A549 (cell line): ENCODE data around the gene CHID1. TPM values are rescaled to one million over a fixed set of nuclear protein-coding genes. Genes with fewer than 3 reads are reported as not detected.

Experiments
- ATAC-seq, 2 experiments: fragments of 200-7000 bp in 1 of 2; fragments of >200 bp in 1 of 2; cut with Nextera tagmentation in 1 of 2; cut with Tn5 transposase in 1 of 2; 3 replicates each; pipeline versions ENCODE4 v1.8.0 to v1.9.1; 2018 to 2020; ENCODE audit warnings: mild to moderate bottlenecking in 1 of 2, moderate library complexity in 1 of 2
- CTCF ChIA-PET: fragments of 300-600 bp; sonication (Branson Sonifier 250); formaldehyde crosslinking; extraction: SDS; loops from one replicate; lab custom pipeline; 2021; ENCODE audit warnings: antibody characterized with exemption, inconsistent platforms; lab: Yijun Ruan, JAX
- POLR2A ChIA-PET: fragments of 350-600 bp; formaldehyde crosslinking; extraction: SDS; loops from one replicate; lab custom pipeline; 2021; ENCODE audit warnings: antibody characterized with exemption, inconsistent platforms; lab: Yijun Ruan, JAX
- DNase-seq, 2 experiments: peaks; one replicate each; pipeline versions ENCODE4 v3.0.0 to v3.0.0-alpha.2; 2011 to 2016; ENCODE audit warnings: low read depth in 1 of 2, low spot score in 1 of 2
- FAIRE-seq: peaks from 2 replicates; lab custom pipeline; 2011; peaks lifted over from hg19 to GRCh38; lab: Jason Lieb, UNC
- H3K27ac ChIP-seq, 2 experiments: fragments of >200 bp; sonication (Bioruptor Twin); formaldehyde crosslinking; 3 replicates each; pipeline ENCODE4 v1.5.1; 2016 to 2017
- H3K4me1 ChIP-seq: fragments of >200 bp; sonication (Bioruptor Twin); formaldehyde crosslinking; 3 replicates; pipeline ENCODE4 v1.6.1; 2016
- H3K4me2 ChIP-seq: fragments of >200 bp; sonication (Bioruptor Twin); formaldehyde crosslinking; 3 replicates; pipeline ENCODE4 v1.6.1; 2016
- H3K4me3 ChIP-seq: fragments of >200 bp; sonication (Bioruptor Twin); formaldehyde crosslinking; 3 replicates; pipeline ENCODE4 v1.5.1; 2016
- H3K9me3 ChIP-seq: fragments of >200 bp; sonication (Bioruptor Twin); formaldehyde crosslinking; 3 replicates; pipeline ENCODE4 v1.6.1; 2016
- ATOH8 ChIP-seq: fragments of 250-450 bp; sonication (Bioruptor Pico); IDR thresholded peaks from 2 replicates; pipeline ENCODE4 v1.5.0; 2020; ENCODE audit warnings: low read depth, mild to moderate bottlenecking, moderate library complexity
- BCL3 ChIP-seq: fragments of >200 bp; sonication (Bioruptor Twin); formaldehyde crosslinking; IDR thresholded peaks from 3 replicates; pipeline ENCODE4 v1.6.1; 2016
- EHF ChIP-seq: fragments of 250-450 bp; sonication (Bioruptor Pico); IDR thresholded peaks from 2 replicates; pipeline ENCODE4 v1.5.0; 2020; ENCODE audit warnings: mild to moderate bottlenecking
- ELK1 ChIP-seq: fragments of 150-350 bp; IDR thresholded peaks from 2 replicates; pipeline ENCODE4 v1.6.1; 2014; ENCODE audit warnings: low read depth, mild to moderate bottlenecking, low read length
- FOSB ChIP-seq: fragments of 250-450 bp; sonication (Bioruptor Pico); IDR thresholded peaks from 2 replicates; pipeline ENCODE4 v1.5.0; 2020; ENCODE audit warnings: mild to moderate bottlenecking, moderate library complexity
- FOSL2 ChIP-seq, 2 experiments: fragments of 450-650 bp in 1 of 2; fragments of >200 bp in 1 of 2; sonication (Bioruptor Twin) in 1 of 2; formaldehyde crosslinking; IDR thresholded peaks; 2 replicates each; pipeline versions ENCODE4 v1.5.0 to v1.6.1; 2016 to 2020; ENCODE audit warnings: mild to moderate bottlenecking in 1 of 2, moderate library complexity in 1 of 2
- HDAC2 ChIP-seq: fragments of 200-600 bp; sonication (generic); IDR thresholded peaks from 2 replicates; pipeline ENCODE4 v1.6.1; 2016
- HEYL ChIP-seq: fragments of 250-450 bp; sonication (Bioruptor Pico); IDR thresholded peaks from 2 replicates; pipeline ENCODE4 v1.8.0; 2021; ENCODE audit warnings: mild to moderate bottlenecking, moderate library complexity
- HMGXB4 ChIP-seq: fragments of 250-450 bp; sonication (Bioruptor Pico); IDR thresholded peaks from 2 replicates; pipeline ENCODE4 v1.5.0; 2021; ENCODE audit warnings: mild to moderate bottlenecking, moderate library complexity, borderline replicate concordance
- HOXB13 ChIP-seq: fragments of 250-450 bp; sonication (Bioruptor Pico); IDR thresholded peaks from 2 replicates; pipeline ENCODE4 v1.5.0; 2020; ENCODE audit warnings: low read depth, mild to moderate bottlenecking, moderate library complexity
- HOXB5 ChIP-seq: fragments of 250-450 bp; sonication (Bioruptor Pico); IDR thresholded peaks from 2 replicates; pipeline ENCODE4 v1.5.0; 2020; ENCODE audit warnings: mild to moderate bottlenecking, moderate library complexity
- KDM1A ChIP-seq: fragments of 200-600 bp; sonication (generic); IDR thresholded peaks from 2 replicates; pipeline ENCODE4 v1.6.1; 2016; ENCODE audit warnings: low read depth, mild to moderate bottlenecking
- KDM5A ChIP-seq: fragments of 200-600 bp; sonication (generic); IDR thresholded peaks from 2 replicates; pipeline ENCODE4 v1.6.1; 2016; ENCODE audit warnings: antibody characterized with exemption, mild to moderate bottlenecking
- MAFK ChIP-seq: fragments of 450-650 bp; IDR thresholded peaks from 2 replicates; pipeline ENCODE4 v1.6.1; 2014; ENCODE audit not compliant: partially characterized antibody
- NFE2L2 ChIP-seq: fragments of 150-350 bp; conservative IDR thresholded peaks from 2 replicates; pipeline ENCODE4 v1.6.1; 2014; ENCODE audit warnings: low read length
- NPAS2 ChIP-seq: fragments of 250-450 bp; sonication (Bioruptor Pico); IDR thresholded peaks from 2 replicates; pipeline ENCODE4 v1.8.0; 2022; ENCODE audit warnings: mild to moderate bottlenecking, moderate library complexity, borderline replicate concordance
- PBX3 ChIP-seq: IDR thresholded peaks from 2 replicates; pipeline ENCODE4 v1.6.1; 2012
- PHF8 ChIP-seq: fragments of 200-600 bp; sonication (generic); IDR thresholded peaks from 2 replicates; pipeline ENCODE4 v1.6.1; 2016; ENCODE audit warnings: low read depth, mild to moderate bottlenecking, antibody characterized with exemption, moderate library complexity, borderline replicate concordance
- POLR2A ChIP-seq: IDR thresholded peaks from 2 replicates; pipeline ENCODE4 v1.6.1; 2012; ENCODE audit warnings: mild to moderate bottlenecking, low read length
- POLR2AphosphoS2 ChIP-seq: conservative IDR thresholded peaks from 2 replicates; pipeline ENCODE4 v1.6.1; 2012; ENCODE audit warnings: low read length, improper control_type of control experiment, inconsistent platforms
- RCOR1 ChIP-seq: fragments of 150-350 bp; IDR thresholded peaks from 2 replicates; pipeline ENCODE4 v1.6.1; 2014; ENCODE audit warnings: antibody characterized with exemption, low read length, low read depth
- REST ChIP-seq: fragments of 200-600 bp; sonication (generic); IDR thresholded peaks from 2 replicates; pipeline ENCODE4 v1.6.1; 2016; ENCODE audit warnings: antibody characterized with exemption, mild to moderate bottlenecking, moderate library complexity
- RFX5 ChIP-seq: fragments of 450-650 bp; IDR thresholded peaks from 2 replicates; pipeline ENCODE4 v1.7.1; 2014; ENCODE audit warnings: antibody characterized with exemption, mild to moderate bottlenecking, moderate library complexity
- SMC3 ChIP-seq: fragments of >200 bp; sonication (Bioruptor Twin); formaldehyde crosslinking; IDR thresholded peaks from 3 replicates; pipeline ENCODE4 v1.6.1; 2018; ENCODE audit warnings: inconsistent platforms
- SREBF2 ChIP-seq: fragments of 450-650 bp; IDR thresholded peaks from 2 replicates; pipeline ENCODE4 v1.6.1; 2014; ENCODE audit warnings: mild to moderate bottlenecking, moderate library complexity
- TP53 ChIP-seq: fragments of 250-450 bp; sonication (Bioruptor Pico); IDR thresholded peaks from 2 replicates; pipeline ENCODE4 v1.5.0; 2021; ENCODE audit warnings: mild to moderate bottlenecking, moderate library complexity
- ZNF302 ChIP-seq: fragments of 250-450 bp; sonication (Bioruptor Pico); IDR thresholded peaks from 2 replicates; pipeline ENCODE4 v1.9.0; 2021; ENCODE audit warnings: inconsistent platforms, mild to moderate bottlenecking, moderate library complexity
- WGBS: methylation state at CpG from one replicate; pipeline ENCODE4 v1.1.6; 2017; ENCODE audit errors: missing lambda C conversion rate; 5-methylcytosine and 5-hydroxymethylcytosine counted together
- polyA plus RNA-seq, 4 experiments: library from polyadenylated mRNA; depleted of rRNA in 3 of 4; stranded (reverse); fragments of >200 nt; fragmentation: RNase III in 1 of 4; extraction: RNeasy Plus Mini Kit Qiagen cat#74134 plus additional on column Dnase treatment in 1 of 4; gene quantifications; 2 replicates in 3 of 4; 3 replicates in 1 of 4; pipeline ENCODE4 v1.2.3, GENCODE V29; 2011 to 2017

Gene CHID1
- polyA plus RNA-seq, 2 of the 4 experiments (the other 2 are of a cell fraction), result 53.8 to 70.6 TPM

GRCh38 chr11:959608-960007 lies 49.0 kb upstream of the CHID1 start:
- H3K4me3 ChIP-seq, result no peak overlapping the region
- H3K27ac ChIP-seq, result no peak overlapping the region
- ATAC-seq, result no peak
- ChIA-PET CTCF (no interaction called here), POLR2A (no interaction called here)
- FAIRE-seq, result no peak
- H3K4me2 ChIP-seq, result no peak overlapping the region
- peaks cover under 1% of the 10 kb centered on the region; the same call in 1 of the 3 replicates for H3K9me3 ChIP-seq
- 89% methylated on average over 10 of the region's 10 CpGs for WGBS
- TF ChIP-seq FOSL2 (IDR thresholded peaks at IDR 0.05) (no peak), FOSL2 (CRISPR knock-in tag; IDR thresholded peaks at IDR 0.05) (no peak), HDAC2 (no peak), ZNF302 (CRISPR knock-in tag) (no peak), TP53 (CRISPR knock-in tag) (no peak), RCOR1 (no peak), MAFK (no peak), KDM5A (no peak), EHF (no peak), BCL3 (no peak), ATOH8 (CRISPR knock-in tag) (no peak), FOSB (no peak), RFX5 (no peak), SREBF2 (no peak)
- peaks cover 18% of the 10 kb centered on the region for H3K4me1 ChIP-seq
- no peak for DNase-seq

- peaks cover 24% of the 10 kb centered on the region for H3K4me1 ChIP-seq
- DNase-seq, result no peak
- CTCF ChIA-PET, result no interaction called here
- no peak for TF ChIP-seq NFE2L2
- H3K9me3 ChIP-seq, result no peaks in the 10 kb centered on the region; the same call in 2 of the 3 replicates
- H3K4me2 ChIP-seq, result no peak overlapping the region
- ATAC-seq, result no peak
- no peak for FAIRE-seq
- no peak overlapping the region for H3K4me3 ChIP-seq
- POLR2A ChIA-PET, result no interaction called here
- 92% methylated on average over 14 of the region's 14 CpGs for WGBS
- H3K27ac ChIP-seq, result no peak overlapping the region
These were observed 48.4 kb upstream of the CHID1 start for GRCh38 chr11:959027-959426.

- Histone ChIP-seq H3K4me3 (no peak overlapping the region), H3K4me2 (no peak overlapping the region), H3K27ac (no peak overlapping the region), H3K4me1 (peaks cover 33% of the 10 kb centered on the region), H3K9me3 (no peaks in the 10 kb centered on the region)
- FAIRE-seq, result no peak
- no peak for ATAC-seq
- WGBS, result 90% methylated on average over 7 of the region's 7 CpGs
- ChIA-PET POLR2A (no interaction called here), CTCF (interaction anchor here (1.4 to 2.2 kb wide), 2 partner anchors 13 to 18 kb away, joined by 3 to 8 read pairs; no protein-coding TSS in a partner anchor)
- no peak for DNase-seq
- no peak for TF ChIP-seq ELK1
- TF ChIP-seq POLR2AphosphoS2, result no peak
- no peak for TF ChIP-seq NPAS2
- TF ChIP-seq SMC3, result no peak
- TF ChIP-seq REST, result no peak
- TF ChIP-seq POLR2A, result no peak
- TF ChIP-seq PHF8, result no peak
- no peak for TF ChIP-seq HEYL (CRISPR knock-in tag)
- no peak for TF ChIP-seq HMGXB4
- no peak for TF ChIP-seq HOXB5 (CRISPR knock-in tag)
- no peak for TF ChIP-seq KDM1A
- TF ChIP-seq HOXB13 (CRISPR knock-in tag), result no peak
- no peak for TF ChIP-seq PBX3
These were observed 47.5 kb upstream of the CHID1 start for GRCh38 chr11:958101-958500.
